ENCODE results near the gene TOGARAM1.

Gene TOGARAM1

GRCh38 chr14:44940944-44941343 is 21.0 kb upstream of the TOGARAM1 start:
- DNase-seq (ENCODE audit: low read depth): no peak
- no peak overlapping the region for H3K4me3 ChIP-seq (ENCODE audit: low read depth, low read length)
- no peak for TF ChIP-seq CTCF (IDR thresholded peaks at IDR 0.05; ENCODE audit: control insufficient read depth, extremely low read depth, insufficient read depth)

GRCh38 chr14:44941591-44941990 is 20.4 kb upstream of the TOGARAM1 start:
- no peak for DNase-seq (ENCODE audit: low read depth)
- TF ChIP-seq CTCF (IDR thresholded peaks at IDR 0.05; ENCODE audit: control insufficient read depth, extremely low read depth, insufficient read depth): no peak
- H3K4me3 ChIP-seq (ENCODE audit: low read depth, low read length): no peak overlapping the region

- TF ChIP-seq CTCF (IDR thresholded peaks at IDR 0.05; ENCODE audit: control insufficient read depth, extremely low read depth, insufficient read depth): no peak
- no peak overlapping the region for H3K4me3 ChIP-seq (ENCODE audit: low read depth, low read length)
- DNase-seq (ENCODE audit: low read depth): no peak
These were observed 19.6 kb upstream of the TOGARAM1 start for GRCh38 chr14:44942436-44942835.

GRCh38 chr14:44944107-44944506 is 17.9 kb upstream of the TOGARAM1 start:
- no peak for DNase-seq (ENCODE audit: low read depth)
- TF ChIP-seq CTCF (IDR thresholded peaks at IDR 0.05; ENCODE audit: control insufficient read depth, extremely low read depth, insufficient read depth): no peak
- H3K4me3 ChIP-seq (ENCODE audit: low read depth, low read length): no peak overlapping the region

GRCh38 chr14:44945264-44945663 is 16.7 kb upstream of the TOGARAM1 start:
- no peak overlapping the region for H3K4me3 ChIP-seq (ENCODE audit: low read depth, low read length)
- no peak for TF ChIP-seq CTCF (IDR thresholded peaks at IDR 0.05; ENCODE audit: control insufficient read depth, extremely low read depth, insufficient read depth)
- DNase-seq (ENCODE audit: low read depth): no peak

GRCh38 chr14:44951051-44951450 is 10.9 kb upstream of the TOGARAM1 start:
- no peak for TF ChIP-seq CTCF (IDR thresholded peaks at IDR 0.05; ENCODE audit: control insufficient read depth, extremely low read depth, insufficient read depth)
- no peak overlapping the region for H3K4me3 ChIP-seq (ENCODE audit: low read depth, low read length)
- DNase-seq (ENCODE audit: low read depth): no peak

- no peak for DNase-seq (ENCODE audit: low read depth)
- H3K4me3 ChIP-seq (ENCODE audit: low read depth, low read length): 0 out of 2 replicates have a peak overlapping the region, but pooled peaks have one; percentile 1
- no peak for TF ChIP-seq CTCF (IDR thresholded peaks at IDR 0.05; ENCODE audit: control insufficient read depth, extremely low read depth, insufficient read depth)
These were observed 9.4 kb upstream of the TOGARAM1 start for GRCh38 chr14:44952391-44953110.

All from LNCaP clone FGC (cell line).